HPDE6-E6E7 (cell line): ENCODE measurements around the gene ZNRF1.
"Not testable (repeated sequence)": the region's sequence is repeated elsewhere in the genome, so short reads cannot be mapped to it uniquely, and the experiment has no call there.

Experiments used
- DNase-seq: peaks from one replicate; pipeline ENCODE4 v3.0.0; 2011; ENCODE audit warnings: missing footprints; ENCODE audit errors: extremely low spot score

Gene ZNRF1

GRCh38 chr16:75079346-75079926, 80.6 kb downstream of the ZNRF1 start:
- no peak for DNase-seq

- DNase-seq: peak; percentile 58
These were observed 81.6 kb downstream of the ZNRF1 start for GRCh38 chr16:75080205-75081029.

- DNase-seq: no peak
These were observed 82.5 kb downstream of the ZNRF1 start for GRCh38 chr16:75081179-75081859.

GRCh38 chr16:75083813-75084212, 85.0 kb downstream of the ZNRF1 start:
- no peak for DNase-seq

GRCh38 chr16:75085556-75085955, 86.7 kb downstream of the ZNRF1 start:
- no peak for DNase-seq

GRCh38 chr16:75086281-75086680, 87.5 kb downstream of the ZNRF1 start:
- DNase-seq: no peak

- DNase-seq: no peak
These were observed 88.0 kb downstream of the ZNRF1 start for GRCh38 chr16:75086688-75087374.

- no peak for DNase-seq
These were observed 88.7 kb downstream of the ZNRF1 start for GRCh38 chr16:75087375-75087979.

GRCh38 chr16:75088216-75088615, 89.4 kb downstream of the ZNRF1 start:
- no peak for DNase-seq

GRCh38 chr16:75088934-75089333, 90.1 kb downstream of the ZNRF1 start:
- DNase-seq: no peak

- DNase-seq: no peak
These were observed 90.8 kb downstream of the ZNRF1 start for GRCh38 chr16:75089486-75090202.

GRCh38 chr16:75090899-75091298, 92.1 kb downstream of the ZNRF1 start:
- DNase-seq: not testable (repeated sequence)

GRCh38 chr16:75091619-75092018, 92.8 kb downstream of the ZNRF1 start:
- not testable (repeated sequence) for DNase-seq

GRCh38 chr16:75092777-75093176, 94.0 kb downstream of the ZNRF1 start:
- no peak for DNase-seq

GRCh38 chr16:75093598-75094540, 95.0 kb downstream of the ZNRF1 start:
- no peak for DNase-seq

GRCh38 chr16:75095204-75095621, 96.4 kb downstream of the ZNRF1 start:
- DNase-seq: no peak

GRCh38 chr16:75096656-75097055, 97.8 kb downstream of the ZNRF1 start:
- peak; percentile 93 for DNase-seq

GRCh38 chr16:75097191-75097761, 98.5 kb downstream of the ZNRF1 start:
- no peak for DNase-seq
